GM23248 (cell line): ENCODE data around the gene PCID2. TPM values are rescaled to one million over a fixed set of nuclear protein-coding genes. Genes with fewer than 3 reads are reported as not detected.

ENCODE experiments used
- DNase-seq: peaks from one replicate; pipeline ENCODE4 v3.0.0-alpha.2; 2015
- H2AFZ ChIP-seq: fragments of 200-600 bp; sonication (generic); 2 replicates; pipeline ENCODE4 v1.6.1; 2016; ENCODE audit warnings: antibody characterized with exemption
- H3F3A ChIP-seq: fragments of 200-600 bp; sonication (generic); 2 replicates; pipeline ENCODE4 v1.6.1; 2016; ENCODE audit warnings: mild to moderate bottlenecking, antibody characterized with exemption, mixed run types; ENCODE audit not compliant: insufficient read depth
- H3K27ac ChIP-seq: fragments of 200-600 bp; sonication (generic); 2 replicates; pipeline ENCODE4 v1.5.1; 2016; ENCODE audit warnings: mild to moderate bottlenecking
- H3K27me3 ChIP-seq: fragments of 200-600 bp; sonication (generic); replicated peaks from 2 replicates; pipeline ENCODE4 v1.6.1; 2016; ENCODE audit warnings: mild to moderate bottlenecking; ENCODE audit not compliant: insufficient read depth
- H3K36me3 ChIP-seq: fragments of 200-600 bp; sonication (generic); 2 replicates; pipeline ENCODE4 v1.6.1; 2016; ENCODE audit warnings: low read depth, mild to moderate bottlenecking
- H3K4me1 ChIP-seq: fragments of 200-600 bp; sonication (generic); 2 replicates; pipeline ENCODE4 v1.6.1; 2016; ENCODE audit warnings: mild to moderate bottlenecking; ENCODE audit not compliant: insufficient read depth
- H3K4me2 ChIP-seq: fragments of 200-600 bp; sonication (generic); one replicate; pipeline ENCODE4 v1.6.1; 2016; ENCODE audit warnings: mild to moderate bottlenecking; ENCODE audit not compliant: unreplicated experiment
- H3K4me3 ChIP-seq: fragments of 200-600 bp; sonication (generic); 2 replicates; pipeline ENCODE4 v1.5.1; 2016; ENCODE audit warnings: mild to moderate bottlenecking
- H3K79me2 ChIP-seq: fragments of 200-600 bp; sonication (generic); 2 replicates; pipeline ENCODE4 v1.6.1; 2016; ENCODE audit warnings: mild to moderate bottlenecking; ENCODE audit not compliant: insufficient read depth
- H3K9ac ChIP-seq: fragments of 200-600 bp; sonication (generic); 2 replicates; pipeline ENCODE4 v1.6.1; 2016; ENCODE audit warnings: mild to moderate bottlenecking
- H3K9me2 ChIP-seq: fragments of 200-600 bp; sonication (generic); 2 replicates; pipeline ENCODE4 v1.6.1; 2016; ENCODE audit warnings: mixed run types, mild to moderate bottlenecking, moderate library complexity; ENCODE audit not compliant: insufficient read depth
- H3K9me3 ChIP-seq: fragments of 200-600 bp; sonication (generic); one replicate; pipeline ENCODE4 v1.6.1; 2017; ENCODE audit warnings: low read depth
- H4K20me1 ChIP-seq: fragments of 200-600 bp; sonication (generic); 2 replicates; pipeline ENCODE4 v1.6.0; 2016; ENCODE audit not compliant: insufficient read depth
- EZH2 ChIP-seq: fragments of 200-600 bp; sonication (generic); IDR thresholded peaks from 2 replicates; pipeline ENCODE4 v1.6.1; 2018; ENCODE audit warnings: antibody characterized with exemption, mild to moderate bottlenecking; ENCODE audit not compliant: insufficient read depth, poor library complexity, severe bottlenecking
- EZH2phosphoT487 ChIP-seq: fragments of 200-600 bp; sonication (generic); IDR thresholded peaks from 2 replicates; pipeline ENCODE4 v1.6.1; 2018; ENCODE audit warnings: antibody characterized with exemption, moderate library complexity, mild to moderate bottlenecking, low read depth; ENCODE audit not compliant: insufficient read depth
- WGBS, 2 experiments: methylation state at CpG; one replicate each; pipeline ENCODE4 v1.1.6; 2015 to 2017; ENCODE audit warnings: low lambda C conversion rate in 2 of 2, low coverage in 1 of 2; ENCODE audit errors: missing lambda C conversion rate in 2 of 2; 5-methylcytosine and 5-hydroxymethylcytosine counted together
- in situ Hi-C: fragments of 300-500 bp; cut with MboI; formaldehyde crosslinking; loops from 2 replicates; pipeline ENCODE4 v1.15.0; 2020
- polyA plus RNA-seq: library from polyadenylated mRNA; unstranded; fragments of >200 nt; fragmentation: Nextera tagmentation; extraction: Ambion mirVana; gene quantifications from 2 replicates; pipeline ENCODE4 v1.2.1, GENCODE V29; 2016
- total RNA-seq: library from RNA; depleted of rRNA; stranded (reverse); fragments of >200 nt; shearing (Covaris generic); gene quantifications from 2 replicates; pipeline ENCODE4 v1.2.3, GENCODE V29; 2014

PCID2 gene
- total and polyA plus RNA-seq, 2 experiments from 2014 or later: 58.3 to 60.7 TPM

GRCh38 chr13:113172419-113172926 is 36.0 kb downstream of the PCID2 start:
- Histone ChIP-seq H3K9me3 (no peaks in the 10 kb centered on the region), H2AFZ (no peak overlapping the region), H4K20me1 (no peaks in the 10 kb centered on the region), H3K4me1 (peaks cover 4% of the 10 kb centered on the region; the same call in 1 of the 2 replicates), H3K79me2 (no peaks in the 10 kb centered on the region), H3K27me3 (no peaks in the 10 kb centered on the region), H3K27ac (no peak overlapping the region), H3K4me2 (no peak overlapping the region), H3K36me3 (peaks cover 23% of the 10 kb centered on the region), H3K9me2 (no peaks in the 10 kb centered on the region), H3K4me3 (no peak overlapping the region), H3F3A (no peaks in the 10 kb centered on the region), H3K9ac (no peak overlapping the region)
- in situ Hi-C loops: no loop called here
- 84 to 89% methylated on average over 13 of the region's 13 CpGs for WGBS, 2 experiments
- no peak for TF ChIP-seq EZH2phosphoT487
- TF ChIP-seq EZH2: no peak
- DNase-seq: no peak

- no peak overlapping the region for H2AFZ ChIP-seq
- H3K4me2 ChIP-seq: no peak overlapping the region
- no peaks in the 10 kb centered on the region for H3K9me2 ChIP-seq
- no peaks in the 10 kb centered on the region for H3K79me2 ChIP-seq
- H3K4me1 ChIP-seq: no peaks in the 10 kb centered on the region
- no peaks in the 10 kb centered on the region for H4K20me1 ChIP-seq
- H3K9me3 ChIP-seq: no peaks in the 10 kb centered on the region
- 91 to 93% methylated on average over 34 of the region's 34 CpGs for WGBS, 2 experiments
- H3K27ac ChIP-seq: no peak overlapping the region
- in situ Hi-C loops: no loop called here
- H3F3A ChIP-seq: no peaks in the 10 kb centered on the region
- H3K27me3 ChIP-seq: no peaks in the 10 kb centered on the region
- H3K4me3 ChIP-seq: no peak overlapping the region
- H3K9ac ChIP-seq: no peak overlapping the region
- peaks cover 15% of the 10 kb centered on the region for H3K36me3 ChIP-seq
- no peak for TF ChIP-seq EZH2phosphoT487
- TF ChIP-seq EZH2: no peak
- DNase-seq: no peak
Observed at GRCh38 chr13:113171250-113172125, 37.0 kb downstream of the PCID2 start.

GRCh38 chr13:113170511-113170910 is 38.0 kb downstream of the PCID2 start:
- Histone ChIP-seq H3K36me3 (peaks cover 8% of the 10 kb centered on the region; the same call in 1 of the 2 replicates), H3K4me1 (no peaks in the 10 kb centered on the region), H3F3A (no peaks in the 10 kb centered on the region), H3K27me3 (no peaks in the 10 kb centered on the region), H3K4me2 (no peak overlapping the region), H3K9ac (no peak overlapping the region), H2AFZ (no peak overlapping the region), H3K4me3 (no peak overlapping the region), H3K27ac (no peak overlapping the region), H3K79me2 (no peaks in the 10 kb centered on the region), H3K9me2 (no peaks in the 10 kb centered on the region), H3K9me3 (no peaks in the 10 kb centered on the region), H4K20me1 (no peaks in the 10 kb centered on the region)
- no peak for DNase-seq
- 95 to 97% methylated on average over 5 of the region's 5 CpGs for WGBS, 2 experiments
- in situ Hi-C loops: no loop called here
- TF ChIP-seq EZH2 (no peak), EZH2phosphoT487 (no peak)

- no peaks in the 10 kb centered on the region for H3F3A ChIP-seq
- H3K9ac ChIP-seq: no peak overlapping the region
- DNase-seq: no peak
- H3K36me3 ChIP-seq: peaks cover 8% of the 10 kb centered on the region; the same call in 1 of the 2 replicates
- TF ChIP-seq EZH2 (no peak), EZH2phosphoT487 (no peak)
- no peaks in the 10 kb centered on the region for H3K79me2 ChIP-seq
- H3K4me1 ChIP-seq: no peaks in the 10 kb centered on the region
- WGBS, 2 experiments: 97% methylated on average over 13 of the region's 13 CpGs
- H3K9me2 ChIP-seq: no peaks in the 10 kb centered on the region
- H3K9me3 ChIP-seq: no peaks in the 10 kb centered on the region
- H2AFZ ChIP-seq: no peak overlapping the region
- no peak overlapping the region for H3K27ac ChIP-seq
- H3K27me3 ChIP-seq: no peaks in the 10 kb centered on the region
- no peaks in the 10 kb centered on the region for H4K20me1 ChIP-seq
- H3K4me3 ChIP-seq: no peak overlapping the region
- no peak overlapping the region for H3K4me2 ChIP-seq
- in situ Hi-C loops: no loop called here
Observed at GRCh38 chr13:113169277-113170272, 38.9 kb downstream of the PCID2 start.
